GM21786 (cell line): ENCODE results near the gene GPR107.

Experiments used
- ATAC-seq: cut with Tn5 transposase; IDR thresholded peaks from one replicate; pipeline ENCODE4 v1.9.1; 2021; ENCODE audit not compliant: unreplicated experiment

Gene GPR107

GRCh38 chr9:130155647-130156046 lies 101.9 kb downstream of the GPR107 start:
- ATAC-seq = no peak

DNA sequence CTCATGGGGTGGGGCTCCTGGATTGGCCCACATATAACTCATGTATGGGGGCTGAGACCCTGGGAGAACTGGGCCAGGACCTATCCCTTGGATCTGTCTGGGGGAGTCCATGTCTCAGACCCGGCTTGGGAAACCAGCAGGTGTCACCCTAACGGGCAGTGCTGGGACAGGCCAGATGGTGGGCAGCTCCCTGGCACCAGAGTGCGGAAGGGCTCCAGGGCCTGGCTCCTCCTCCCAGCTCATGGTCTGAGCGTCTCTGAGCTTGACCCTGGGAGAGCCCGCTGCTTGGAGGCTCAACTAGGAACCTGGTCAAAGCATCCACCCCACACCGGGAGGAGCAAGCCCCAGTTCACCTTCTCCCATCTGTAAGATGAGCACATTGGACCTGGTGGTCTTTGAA lies 103.0 kb downstream of the GPR107 start:
- ATAC-seq = no peak

- ATAC-seq = no peak
Measured at GRCh38 chr9:130157079-130157478, 103.4 kb downstream of the GPR107 start.

DNA sequence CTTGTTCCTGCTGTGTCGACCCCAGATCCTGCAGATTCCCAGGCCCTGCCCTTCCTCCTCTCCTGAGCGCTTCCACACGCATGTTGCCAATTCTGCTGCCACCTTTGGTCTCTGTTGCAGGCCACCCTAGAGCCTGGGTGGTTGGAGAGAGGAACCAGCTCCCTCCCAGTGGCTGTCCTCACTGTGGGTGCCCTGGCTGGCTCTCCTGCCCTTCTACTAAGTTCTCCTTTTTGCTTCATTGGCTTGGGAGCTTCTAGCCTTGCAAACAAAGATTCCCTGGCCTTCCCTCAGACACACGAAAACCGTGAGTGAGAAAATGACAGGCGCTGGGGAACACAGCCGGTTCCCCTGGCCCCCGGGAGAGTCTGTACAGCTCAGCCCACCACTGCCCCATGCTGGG lies 104.3 kb downstream of the GPR107 start:
- no peak for ATAC-seq

DNA sequence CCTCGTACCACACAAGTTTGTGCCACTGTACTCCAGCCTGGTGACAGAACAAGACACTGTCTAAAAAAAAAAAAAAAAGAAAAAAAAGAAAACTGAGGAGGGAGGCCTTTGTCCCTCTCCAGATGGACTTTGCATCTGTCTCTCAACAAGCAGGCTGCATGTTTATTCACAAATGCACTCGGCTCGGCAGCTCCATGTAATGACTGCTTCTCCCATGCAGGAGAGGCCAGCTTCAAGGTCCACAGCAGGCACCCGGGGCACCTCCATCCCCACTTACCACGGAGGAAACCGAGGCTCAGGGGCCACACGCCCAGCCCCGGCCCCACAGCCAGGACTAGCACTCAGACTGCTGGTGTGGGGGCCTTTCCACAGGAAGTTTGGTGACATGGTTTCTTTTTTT lies 105.4 kb downstream of the GPR107 start:
- no peak for ATAC-seq

DNA sequence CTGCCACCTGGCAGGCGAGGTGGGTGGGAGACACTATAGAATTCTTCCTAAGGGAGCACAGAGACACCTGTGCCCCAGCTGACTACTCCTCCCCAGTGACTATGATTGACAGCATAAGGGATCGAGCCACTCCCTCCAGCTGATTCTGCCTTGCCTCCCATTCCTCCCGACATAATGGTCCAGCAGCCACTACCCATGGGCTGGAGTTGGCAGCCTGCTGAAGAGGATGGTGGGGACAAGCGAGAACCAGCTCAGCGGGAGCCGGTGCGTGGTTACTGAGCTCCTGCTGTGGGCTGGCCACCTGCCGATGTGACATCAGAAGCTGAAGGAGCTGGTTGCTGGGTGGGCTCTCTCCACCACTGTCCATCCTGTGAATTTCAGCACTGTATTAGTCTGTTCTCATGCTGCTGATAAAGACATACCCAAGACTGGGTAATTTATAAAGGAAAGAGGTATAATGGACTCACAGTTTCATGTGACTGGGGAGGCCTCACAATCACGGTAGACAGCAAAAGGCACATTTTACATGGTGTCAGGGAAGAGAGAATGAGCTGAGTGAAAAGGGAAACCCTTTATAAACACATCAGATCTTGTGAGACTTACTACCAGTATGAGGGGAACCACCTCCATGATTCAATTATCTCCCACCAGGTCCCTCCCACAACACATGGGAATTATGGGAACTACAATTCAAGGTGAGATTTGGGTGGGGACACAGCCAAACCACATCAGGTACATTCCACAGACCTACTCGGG lies 106.4 kb downstream of the GPR107 start:
- no peak for ATAC-seq

GRCh38 chr9:130160862-130161470 lies 107.3 kb downstream of the GPR107 start:
- ATAC-seq = no peak

GRCh38 chr9:130165579-130165978 lies 111.9 kb downstream of the GPR107 start:
- no peak for ATAC-seq

- ATAC-seq = no peak
Measured at GRCh38 chr9:130166399-130166798, 112.7 kb downstream of the GPR107 start.

DNA sequence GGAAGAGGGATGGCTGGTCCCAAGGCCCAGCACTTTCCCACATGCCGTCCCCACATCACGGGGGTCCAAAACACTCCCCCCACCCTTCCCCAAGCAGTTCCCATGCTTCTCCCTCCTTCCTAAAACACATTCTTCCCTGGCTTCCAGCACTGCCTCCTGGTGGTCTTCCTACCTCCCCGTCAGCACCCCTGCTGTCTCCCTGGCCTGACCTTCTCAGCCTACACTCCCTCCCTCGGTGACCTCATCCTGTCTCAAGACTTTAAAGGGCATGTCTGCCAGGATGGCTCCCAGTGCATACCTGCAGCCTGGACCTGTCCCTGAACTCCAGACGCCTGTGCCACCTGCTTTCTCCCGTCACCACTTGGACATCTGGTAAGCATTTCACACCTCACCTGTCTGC lies 114.2 kb downstream of the GPR107 start:
- no peak for ATAC-seq

GRCh38 chr9:130171226-130172148 lies 117.8 kb downstream of the GPR107 start:
- ATAC-seq = no peak

DNA sequence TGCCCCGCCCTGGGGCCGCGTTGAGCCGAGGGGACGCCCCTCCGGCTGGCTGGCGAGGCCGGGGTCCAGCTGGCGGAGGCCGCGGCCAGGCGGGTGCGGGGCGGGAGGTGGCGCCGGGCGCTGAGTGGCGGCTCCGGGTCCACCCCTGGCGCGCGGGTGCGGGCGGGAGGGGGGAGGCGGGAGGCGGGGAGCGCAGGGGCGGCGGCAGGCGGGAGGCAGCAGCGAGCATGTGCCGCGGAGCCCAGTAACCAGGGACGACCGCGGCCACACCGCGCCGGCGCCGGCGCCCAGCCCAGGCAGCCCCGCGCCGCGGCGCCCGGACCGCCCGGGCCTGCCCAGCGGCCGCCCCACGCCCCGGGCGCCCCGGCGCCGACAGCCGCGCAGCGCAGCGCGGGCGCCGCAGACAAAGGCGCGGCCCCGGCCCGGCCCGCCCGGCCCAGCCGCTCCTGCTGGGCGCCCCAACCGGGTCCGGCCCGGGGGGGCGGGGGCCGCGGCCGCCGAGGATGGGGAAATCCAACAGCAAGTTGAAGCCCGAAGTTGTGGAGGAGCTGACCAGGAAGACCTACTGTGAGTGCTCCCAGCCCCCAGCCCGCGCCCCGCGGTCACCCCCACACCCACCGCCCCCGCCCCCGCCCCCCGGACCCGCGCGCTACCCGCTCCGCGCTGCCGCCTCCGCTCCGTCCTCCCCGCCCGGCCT lies 118.6 kb downstream of the GPR107 start, which contains the start of gene NCS1:
Gene NCS1 (plus strand): TSS at position 244 of the 697 bp plus-strand sequence. CDS start 260 bp downstream, at position 504.
- no peak for ATAC-seq

GRCh38 chr9:130172858-130173665 lies 119.4 kb downstream of the GPR107 start:
- ATAC-seq = no peak

DNA sequence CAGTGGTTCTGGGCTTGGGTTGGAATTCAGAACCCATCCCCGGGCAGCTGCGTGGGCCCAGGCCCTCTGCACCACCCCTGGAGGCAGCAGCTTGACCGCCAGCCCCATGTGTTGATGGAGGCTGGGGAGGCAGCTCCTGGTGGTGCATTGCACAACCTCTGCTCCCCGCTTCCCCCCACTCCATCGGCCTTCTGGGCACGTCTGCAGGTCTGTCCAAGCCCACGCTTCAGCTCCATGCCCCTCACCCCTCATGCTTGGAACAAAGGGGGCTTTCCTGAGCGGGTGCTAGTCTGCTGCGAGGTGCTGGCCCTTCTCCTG lies 119.9 kb downstream of the GPR107 start:
- ATAC-seq = no peak

DNA sequence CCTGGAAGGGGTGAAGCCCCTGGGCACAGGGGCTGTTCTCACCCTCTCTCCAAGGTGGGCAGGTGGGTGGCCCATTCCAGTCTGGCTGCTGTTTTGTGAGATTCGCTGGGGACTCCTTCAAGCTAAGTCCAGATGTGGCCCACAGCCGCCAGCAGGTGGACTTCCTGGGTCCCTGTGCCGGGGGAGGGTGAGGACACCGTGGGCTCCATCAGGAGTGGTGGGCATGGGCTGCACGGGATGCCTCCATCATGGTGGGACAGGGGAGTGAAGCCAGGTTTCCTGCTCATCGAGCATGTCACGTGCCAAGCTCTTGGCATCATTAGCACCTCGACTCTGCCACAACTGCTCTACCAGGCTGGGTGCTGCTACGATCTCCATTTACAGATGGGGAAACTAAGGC lies 120.3 kb downstream of the GPR107 start:
- ATAC-seq = no peak

- ATAC-seq = no peak
Measured at GRCh38 chr9:130174920-130175321, 121.2 kb downstream of the GPR107 start.

DNA sequence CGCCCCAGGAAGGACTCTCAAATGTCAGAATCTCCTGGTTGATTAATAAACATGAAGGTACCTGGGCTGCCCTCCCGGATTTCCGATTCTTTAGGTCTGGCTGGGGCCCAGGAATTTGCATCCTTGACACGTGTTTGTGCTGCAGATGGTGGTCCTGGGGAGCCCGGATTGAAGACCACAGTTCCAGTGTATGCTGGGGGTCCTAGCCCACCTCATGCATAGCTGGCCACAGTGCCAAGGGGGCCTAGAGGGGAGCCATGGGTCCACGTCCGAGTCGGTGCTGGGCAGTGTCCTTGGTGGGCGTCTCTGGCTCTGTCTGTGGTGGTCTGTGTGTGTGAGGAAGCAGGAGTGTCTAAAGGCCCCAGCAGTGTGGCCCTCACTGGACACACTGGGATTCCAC lies 121.6 kb downstream of the GPR107 start:
- ATAC-seq = no peak

DNA sequence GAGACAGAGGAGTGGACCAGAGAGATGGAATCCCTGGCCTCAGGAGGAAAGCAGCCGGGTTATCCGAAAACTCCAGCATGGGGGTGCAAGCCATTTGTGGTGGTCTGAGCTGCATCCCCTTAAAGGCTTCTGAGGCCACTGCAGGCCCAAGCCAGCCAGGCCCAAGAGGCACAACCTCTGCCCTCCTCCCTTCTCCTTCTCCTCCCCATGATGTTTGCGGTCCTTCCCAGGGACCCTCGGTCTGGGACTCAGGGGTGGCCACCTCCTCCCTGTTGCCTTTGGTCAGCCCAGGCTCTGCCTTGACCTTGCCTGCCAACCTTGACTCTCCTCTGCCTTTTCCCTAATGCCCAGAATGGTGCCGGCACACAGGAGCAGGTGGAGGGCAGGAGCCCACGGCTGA lies 123.1 kb downstream of the GPR107 start:
- ATAC-seq = no peak

DNA sequence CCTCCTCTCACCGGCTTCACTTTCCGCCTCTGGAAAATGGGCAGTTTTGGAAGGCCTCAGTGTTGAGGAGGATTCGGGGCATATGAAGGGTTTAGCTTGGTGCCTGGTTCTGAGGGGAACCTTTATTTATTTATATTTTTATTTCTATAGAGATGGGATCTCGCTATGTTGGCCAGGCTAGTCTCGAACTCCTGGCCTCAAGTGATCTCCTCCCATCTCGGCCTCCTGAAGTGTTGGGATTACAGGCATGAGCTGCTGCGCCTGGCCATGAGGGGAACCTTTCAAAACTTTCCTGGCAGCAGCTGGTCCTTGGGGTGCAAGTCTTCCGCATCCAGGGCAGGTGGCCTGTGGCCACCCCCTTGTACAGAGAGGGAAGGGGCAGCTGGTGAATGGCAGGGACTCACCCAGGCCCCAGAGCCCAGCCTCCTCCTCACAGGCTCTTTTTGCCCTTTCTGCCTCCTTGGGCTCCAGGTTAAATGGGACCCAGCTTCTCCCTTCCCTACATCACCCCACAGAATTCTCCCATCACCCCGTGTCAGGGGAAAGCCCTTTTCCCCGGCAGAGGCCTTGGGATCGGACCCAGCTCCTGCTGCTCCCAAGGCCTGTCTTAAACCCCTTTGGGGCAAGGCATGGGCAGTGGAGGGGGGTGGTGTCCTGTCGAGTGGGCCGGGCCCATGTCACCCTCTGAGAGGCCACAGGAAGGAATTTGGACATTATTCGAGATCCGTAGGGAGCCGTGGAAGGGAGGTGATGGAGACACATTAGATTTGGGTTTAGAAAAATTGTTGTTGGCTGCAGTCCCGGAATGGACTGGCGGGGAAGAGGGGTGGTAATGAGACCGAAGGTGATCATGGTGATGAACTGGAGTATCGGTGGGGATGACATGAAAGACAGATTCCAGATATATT lies 124.4 kb downstream of the GPR107 start:
- no peak for ATAC-seq
